GM19438 (cell line): ENCODE data around the gene CD2AP.
"Not testable (repeated sequence)": the region's sequence is repeated elsewhere in the genome, so short reads cannot be mapped to it uniquely, and the experiment has no call there.

ENCODE experiments used
- ATAC-seq: cut with Tn5 transposase; IDR thresholded peaks from one replicate; pipeline ENCODE4 v1.9.1; 2021; ENCODE audit warnings: low read depth; ENCODE audit not compliant: unreplicated experiment

CD2AP gene

GRCh38 chr6:47630587-47630986, 153.0 kb downstream of the CD2AP start:
- ATAC-seq, result no peak

- peak; percentile 60 for ATAC-seq
Observed at GRCh38 chr6:47631269-47631772, 153.7 kb downstream of the CD2AP start.

GRCh38 chr6:47631797-47632196, 154.2 kb downstream of the CD2AP start:
- no peak for ATAC-seq

- no peak for ATAC-seq
Observed at GRCh38 chr6:47633141-47633540, 155.6 kb downstream of the CD2AP start.

- ATAC-seq, result no peak
Observed at GRCh38 chr6:47634210-47635047, 156.8 kb downstream of the CD2AP start.

GRCh38 chr6:47646689-47647088, 169.1 kb downstream of the CD2AP start:
- ATAC-seq, result no peak

- ATAC-seq, result no peak
Observed at GRCh38 chr6:47647188-47647587, 169.6 kb downstream of the CD2AP start.

GRCh38 chr6:47647626-47648025, 170.0 kb downstream of the CD2AP start:
- ATAC-seq, result not testable (repeated sequence)

- no peak for ATAC-seq
Observed at GRCh38 chr6:47648031-47648430, 170.4 kb downstream of the CD2AP start.

GRCh38 chr6:47650553-47651432, 173.2 kb downstream of the CD2AP start:
- no peak for ATAC-seq

- ATAC-seq, result no peak
Observed at GRCh38 chr6:47651505-47651944, 173.9 kb downstream of the CD2AP start.

- ATAC-seq, result no peak
Observed at GRCh38 chr6:47653706-47654105, 176.1 kb downstream of the CD2AP start.

- ATAC-seq, result no peak
Observed at GRCh38 chr6:47654255-47654654, 176.7 kb downstream of the CD2AP start.

GRCh38 chr6:47655719-47656595, 178.4 kb downstream of the CD2AP start:
- no peak for ATAC-seq

- no peak for ATAC-seq
Observed at GRCh38 chr6:47661960-47662359, 184.4 kb downstream of the CD2AP start.

GRCh38 chr6:47663462-47664216, 186.1 kb downstream of the CD2AP start:
- no peak for ATAC-seq

GRCh38 chr6:47665112-47665511, 187.5 kb downstream of the CD2AP start:
- no peak for ATAC-seq

GRCh38 chr6:47669684-47670513, 192.3 kb downstream of the CD2AP start:
- ATAC-seq, result no peak

GRCh38 chr6:47670851-47671250, 193.3 kb downstream of the CD2AP start:
- ATAC-seq, result no peak
